Activated CD4-positive, alpha-beta T cell treated with anti-CD3 and anti-CD28 coated beads, Interleukin-2, amount 50 U/mL, for 48 hours (primary cell): ENCODE data around the gene MACROD1.

ENCODE experiments used
- DNase-seq, 2 experiments: peaks; one replicate each; pipeline ENCODE4 v3.0.0-alpha.2; 2020

The MACROD1 gene

GRCh38 chr11:64127267-64128072 is 38.4 kb downstream of the MACROD1 start:
- DNase-seq, result no peak

DNA sequence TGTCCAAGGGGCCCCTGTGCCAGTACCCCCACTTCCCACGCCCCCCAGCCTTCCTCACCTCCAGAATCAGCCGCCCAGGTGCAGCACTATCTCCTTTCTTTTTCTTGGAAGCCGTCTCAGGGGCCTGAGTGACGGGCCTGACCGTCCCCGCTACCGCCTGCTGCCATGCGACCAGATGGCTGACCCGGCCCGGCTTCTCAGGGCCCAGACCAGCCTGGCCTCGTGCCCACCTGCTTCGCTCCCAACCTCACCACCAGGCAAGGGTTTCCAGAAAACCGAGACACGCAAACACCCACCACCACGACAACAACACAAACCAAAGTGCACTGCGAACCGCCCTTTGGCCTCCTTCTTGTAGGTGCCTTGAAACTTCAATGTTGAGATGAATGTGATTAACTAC is 39.1 kb downstream of the MACROD1 start:
- DNase-seq, result no peak

DNA sequence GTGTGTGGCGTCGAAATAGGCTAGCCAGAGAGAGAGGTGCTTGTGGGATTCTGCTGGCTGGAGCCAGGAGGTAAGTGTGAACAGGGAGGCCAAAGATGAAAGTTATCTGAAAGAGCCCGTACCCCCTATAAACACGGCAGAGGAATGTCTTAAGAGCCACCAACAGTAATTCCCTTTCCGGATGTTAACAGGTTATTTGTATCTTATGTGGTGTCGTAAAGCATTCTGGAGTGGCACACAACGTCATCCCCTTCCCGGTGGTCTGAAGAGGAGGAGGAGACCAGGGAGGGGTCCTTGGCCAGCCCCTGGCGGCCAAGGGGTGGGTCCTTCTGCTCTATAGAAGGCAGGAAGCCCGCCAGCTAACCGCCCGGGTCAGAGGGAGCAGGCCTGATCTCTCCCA is 39.5 kb downstream of the MACROD1 start:
- DNase-seq, result no peak

GRCh38 chr11:64125676-64126075 is 40.2 kb downstream of the MACROD1 start:
- DNase-seq, result no peak

- no peak for DNase-seq
These were observed 41.8 kb downstream of the MACROD1 start for GRCh38 chr11:64124147-64124546.

GRCh38 chr11:64123679-64124078 is 42.2 kb downstream of the MACROD1 start:
- no peak for DNase-seq

DNA sequence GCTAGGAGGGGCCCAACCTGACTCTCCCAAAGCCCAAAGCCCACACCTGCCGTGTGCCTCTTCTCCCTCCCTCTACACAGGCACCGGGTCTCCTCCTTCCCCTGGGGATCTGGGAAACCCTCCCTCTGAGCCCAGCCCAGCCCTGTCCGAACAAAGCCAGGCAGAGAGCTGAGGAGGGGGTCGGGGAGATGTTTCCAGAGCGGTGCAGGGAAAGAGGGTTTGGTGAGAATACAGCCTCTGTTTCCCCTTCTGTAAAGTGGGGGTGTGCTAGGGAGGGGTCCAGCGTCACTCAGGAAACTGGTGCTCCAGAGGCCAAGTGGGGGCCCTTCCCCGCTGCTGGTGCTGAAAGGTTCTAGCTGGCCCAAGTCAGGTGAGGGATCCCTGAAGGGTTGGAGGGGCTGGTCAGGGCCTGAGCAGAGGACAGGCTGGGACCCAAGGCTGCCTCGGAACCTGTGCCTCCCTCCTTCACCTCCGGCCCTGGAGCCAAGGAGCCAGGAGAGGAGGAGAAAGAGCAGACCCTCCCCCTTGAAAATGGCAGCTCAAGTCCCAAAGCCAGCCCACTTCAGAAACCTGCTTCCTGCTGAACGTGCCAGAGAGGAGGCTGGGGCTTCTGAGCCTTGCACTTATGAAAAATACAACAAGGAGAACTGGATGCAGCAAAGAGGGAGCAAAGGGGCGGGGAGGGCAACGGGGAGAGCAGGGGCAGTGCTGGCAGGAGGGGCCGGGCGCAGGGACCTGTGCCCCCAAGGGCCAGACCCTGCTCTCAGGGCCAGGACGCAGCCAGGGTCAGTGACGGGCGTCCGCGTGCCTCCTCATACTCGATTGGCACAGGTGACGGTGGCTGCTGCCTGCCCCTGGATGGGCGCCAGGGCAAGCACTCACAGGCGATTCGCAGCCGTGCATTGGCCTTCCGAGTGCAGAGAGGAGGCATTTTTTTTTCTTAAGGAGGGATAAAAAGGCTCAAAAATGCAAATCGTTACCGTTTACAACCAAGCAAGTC is 43.2 kb downstream of the MACROD1 start:
- DNase-seq, result no peak

DNA sequence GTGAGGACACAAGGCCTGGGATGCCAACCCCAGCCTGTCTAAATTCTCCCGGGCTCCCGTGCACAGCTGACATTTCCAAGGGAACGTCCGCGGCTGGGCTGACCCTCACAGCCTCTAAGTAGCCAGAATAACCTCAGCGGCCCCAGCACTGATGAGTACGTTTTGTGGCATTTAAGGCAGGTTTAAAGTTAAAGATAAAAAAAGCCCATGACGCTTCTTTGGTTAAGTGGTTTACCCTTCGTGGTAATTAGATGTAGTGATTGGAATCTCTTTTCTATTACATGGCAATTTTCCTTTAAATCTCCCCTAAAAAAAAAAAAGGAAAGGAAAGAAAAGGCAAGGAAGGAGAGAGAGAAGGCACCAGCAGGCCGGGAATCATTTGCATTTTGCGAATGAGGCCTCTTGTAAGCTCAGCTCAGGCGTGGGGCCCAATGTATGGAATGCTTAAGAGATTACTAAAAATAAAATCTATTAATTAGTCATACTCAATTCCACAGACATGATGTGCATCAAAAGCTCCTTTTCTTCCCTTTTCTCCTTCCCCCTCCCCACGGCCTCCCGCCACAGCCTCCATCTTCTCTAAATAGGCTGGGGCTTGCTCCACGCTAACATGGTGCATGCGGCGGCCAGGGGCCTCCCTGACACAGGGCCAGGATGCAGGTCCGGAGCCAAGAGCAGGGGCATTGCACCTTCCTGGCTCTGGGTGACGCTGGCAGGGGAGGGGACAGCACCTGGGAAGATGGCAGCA is 44.1 kb downstream of the MACROD1 start:
- peak in 1 of 2 experiments; percentile 7 for DNase-seq

GRCh38 chr11:64120951-64121569 is 44.9 kb downstream of the MACROD1 start:
- no peak for DNase-seq

DNA sequence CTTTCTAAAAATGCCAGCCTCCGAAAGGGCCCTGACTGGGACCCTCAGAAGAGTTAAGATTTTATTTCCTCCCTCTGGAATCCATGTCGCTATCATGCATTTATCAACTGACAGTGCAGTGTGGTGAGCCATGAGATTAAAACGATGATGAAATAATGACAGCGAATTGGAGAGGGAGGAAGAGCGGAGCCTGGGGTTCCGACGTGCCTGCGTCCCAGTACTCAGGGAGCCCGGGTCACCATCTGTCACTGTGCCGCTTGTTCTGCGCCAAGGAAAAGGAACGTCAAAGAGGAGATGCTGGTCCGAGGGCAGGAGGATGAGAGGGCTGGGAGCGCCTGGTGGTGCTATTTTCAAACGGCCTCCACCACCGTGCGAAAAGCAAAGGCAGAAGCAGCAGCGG is 46.2 kb downstream of the MACROD1 start:
- DNase-seq, result no peak

- no peak for DNase-seq
These were observed 46.8 kb downstream of the MACROD1 start for GRCh38 chr11:64118876-64119665.

DNA sequence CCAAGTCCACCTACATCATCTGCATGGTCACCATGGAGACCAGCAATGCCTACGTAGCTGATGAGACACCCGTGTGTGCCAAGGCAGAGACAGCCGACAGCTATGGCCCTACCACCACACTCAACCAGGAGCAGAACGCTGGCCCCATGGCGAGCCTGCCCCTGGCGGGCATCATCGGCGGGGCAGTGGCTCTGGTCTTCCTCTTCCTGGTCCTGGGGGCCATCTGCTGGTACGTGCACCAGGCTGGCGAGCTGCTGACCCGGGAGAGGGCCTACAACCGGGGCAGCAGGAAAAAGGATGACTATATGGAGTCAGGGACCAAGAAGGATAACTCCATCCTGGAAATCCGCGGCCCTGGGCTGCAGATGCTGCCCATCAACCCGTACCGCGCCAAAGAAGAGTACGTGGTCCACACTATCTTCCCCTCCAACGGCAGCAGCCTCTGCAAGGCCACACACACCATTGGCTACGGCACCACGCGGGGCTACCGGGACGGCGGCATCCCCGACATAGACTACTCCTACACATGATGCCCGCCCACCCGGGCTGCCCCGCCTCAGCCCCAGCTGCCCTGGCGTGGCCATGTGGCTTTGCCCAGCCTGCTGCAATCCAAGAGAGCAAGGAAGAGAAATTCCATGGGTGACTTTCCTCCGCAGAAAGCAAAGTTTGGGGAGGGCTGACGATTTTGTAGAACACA is 48.0 kb downstream of the MACROD1 start:
- no peak for DNase-seq

- no peak for DNase-seq
These were observed 50.1 kb downstream of the MACROD1 start for GRCh38 chr11:64115531-64116522.

GRCh38 chr11:64114231-64114630 is 51.7 kb downstream of the MACROD1 start:
- no peak for DNase-seq

GRCh38 chr11:64113462-64113780 is 52.5 kb downstream of the MACROD1 start:
- no peak for DNase-seq

GRCh38 chr11:64112771-64113461 is 53.0 kb downstream of the MACROD1 start:
- no peak for DNase-seq

DNA sequence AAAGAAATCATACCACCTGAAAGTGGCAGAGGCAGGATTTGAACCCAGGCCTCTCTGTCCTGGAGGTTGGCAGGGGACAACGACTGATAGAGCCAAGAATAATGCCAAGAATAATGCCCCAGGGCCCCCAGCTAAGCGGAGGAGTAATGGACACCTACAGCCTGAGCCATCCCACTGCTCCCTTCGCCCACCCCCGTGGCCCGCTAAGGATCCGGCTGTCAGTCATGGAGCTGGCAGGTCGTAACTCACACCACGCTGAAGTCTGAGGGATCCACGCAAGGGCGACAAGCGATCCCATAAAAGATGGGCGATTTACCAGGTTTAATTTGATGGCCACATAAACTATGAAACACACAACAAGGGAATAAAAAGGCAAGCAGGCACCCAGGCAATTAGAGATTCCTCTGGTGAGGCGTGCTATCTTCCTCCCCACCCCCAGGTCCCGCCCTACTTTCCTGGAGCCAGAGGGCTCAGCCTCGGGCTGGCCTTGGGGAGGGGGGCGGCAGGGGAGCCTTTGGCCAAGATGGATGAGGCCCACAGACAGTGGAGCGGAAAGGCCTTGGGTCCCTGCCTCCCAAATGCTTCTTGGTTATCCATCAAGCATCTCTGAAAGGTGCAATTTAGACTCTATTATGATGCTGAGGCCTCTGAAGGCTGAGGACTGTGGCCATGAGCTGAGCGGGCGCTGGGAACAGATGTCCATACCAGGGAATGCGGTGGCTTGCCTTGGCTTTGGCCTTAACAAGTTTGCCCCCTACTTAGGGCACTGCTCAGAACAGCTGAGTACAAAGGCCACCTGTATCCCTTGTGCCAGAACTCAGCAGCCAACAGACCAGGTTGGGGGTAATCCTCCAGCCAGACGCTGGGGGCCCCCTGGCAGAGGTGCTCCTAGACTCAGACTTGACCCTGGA is 55.2 kb downstream of the MACROD1 start:
- no peak for DNase-seq

DNA sequence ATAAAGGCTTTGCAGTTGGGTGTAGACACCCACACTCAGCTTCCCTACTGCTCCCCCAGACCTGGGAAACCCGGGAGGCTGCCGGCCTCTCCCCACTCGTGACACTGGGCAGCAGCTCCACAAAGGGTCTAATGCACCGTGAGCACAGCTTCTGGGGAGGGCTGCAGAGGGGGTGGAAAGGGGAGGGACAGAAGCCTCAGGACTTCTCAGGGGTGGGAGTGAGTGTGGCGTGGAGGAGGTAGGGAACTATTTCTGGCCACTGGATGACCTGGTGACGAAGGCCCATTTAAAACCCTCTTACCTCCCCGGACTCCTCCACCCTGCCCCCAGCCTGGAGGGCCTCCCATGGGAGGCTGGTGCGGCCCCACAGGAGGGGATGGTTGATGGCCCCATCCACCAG is 56.6 kb downstream of the MACROD1 start:
- DNase-seq, result no peak
